ENCODE measurements around the gene TRAT1. TPM values are rescaled to one million over a fixed set of nuclear protein-coding genes. Genes with fewer than 3 reads are reported as not detected.
"Not testable (repeated sequence)": the region's sequence is repeated elsewhere in the genome, so short reads cannot be mapped to it uniquely, and the experiment has no call there.

The TRAT1 gene
- total RNA-seq, 1 experiment from 2014 or later, result not detected

GRCh38 chr3:108818404-108818803, 4.2 kb upstream of the TRAT1 start:
- no peaks in the 10 kb centered on the region for H4K20me1 ChIP-seq (ENCODE audit: insufficient read depth, low read depth, low read length)
- H3K4me1 ChIP-seq (ENCODE audit: low read length), result no peaks in the 10 kb centered on the region
- H3K36me3 ChIP-seq (ENCODE audit: insufficient read depth, low read length), result no peaks in the 10 kb centered on the region
- H2AFZ ChIP-seq (ENCODE audit: low read length), result no peak overlapping the region
- H3K4me3 ChIP-seq (ENCODE audit: low read length), result no peak overlapping the region
- H3K9me3 ChIP-seq (ENCODE audit: low read length), result no peaks in the 10 kb centered on the region
- no peaks in the 10 kb centered on the region for H3K9me2 ChIP-seq (replicated peaks; ENCODE audit: insufficient read depth, low read length)
- no peak overlapping the region for H3K4me2 ChIP-seq (ENCODE audit: low read depth, low read length, poor library complexity, severe bottlenecking)
- DNase-seq, result peak; percentile 76
- no peaks in the 10 kb centered on the region for H3K79me2 ChIP-seq (ENCODE audit: low read length)
- no peak overlapping the region for H3K9ac ChIP-seq (ENCODE audit: low read length)
- no peak overlapping the region for H3K27ac ChIP-seq (ENCODE audit: low read length)
- H3K27me3 ChIP-seq (ENCODE audit: low read length), result no peaks in the 10 kb centered on the region

GRCh38 chr3:108820586-108820985, 2.0 kb upstream of the TRAT1 start:
- no peak overlapping the region for H2AFZ ChIP-seq (ENCODE audit: low read length)
- no peak for DNase-seq
- no peak overlapping the region for H3K4me3 ChIP-seq (ENCODE audit: low read length)
- H3K9me2 ChIP-seq (replicated peaks; ENCODE audit: insufficient read depth, low read length), result no peaks in the 10 kb centered on the region
- H3K36me3 ChIP-seq (ENCODE audit: insufficient read depth, low read length), result no peaks in the 10 kb centered on the region
- H3K79me2 ChIP-seq (ENCODE audit: low read length), result no peaks in the 10 kb centered on the region
- H3K27me3 ChIP-seq (ENCODE audit: low read length), result no peaks in the 10 kb centered on the region
- no peaks in the 10 kb centered on the region for H3K9me3 ChIP-seq (ENCODE audit: low read length)
- no peak overlapping the region for H3K27ac ChIP-seq (ENCODE audit: low read length)
- no peak overlapping the region for H3K9ac ChIP-seq (ENCODE audit: low read length)
- no peaks in the 10 kb centered on the region for H4K20me1 ChIP-seq (ENCODE audit: insufficient read depth, low read depth, low read length)
- no peaks in the 10 kb centered on the region for H3K4me1 ChIP-seq (ENCODE audit: low read length)
- no peak overlapping the region for H3K4me2 ChIP-seq (ENCODE audit: low read depth, low read length, poor library complexity, severe bottlenecking)

GRCh38 chr3:108823227-108823626, 641 bp downstream of the TRAT1 start:
- H3K4me3 ChIP-seq (ENCODE audit: low read length), result no peak overlapping the region
- no peaks in the 10 kb centered on the region for H3K36me3 ChIP-seq (ENCODE audit: insufficient read depth, low read length)
- no peak overlapping the region for H3K27ac ChIP-seq (ENCODE audit: low read length)
- H3K79me2 ChIP-seq (ENCODE audit: low read length), result no peaks in the 10 kb centered on the region
- H3K9ac ChIP-seq (ENCODE audit: low read length), result no peak overlapping the region
- no peak overlapping the region for H3K4me2 ChIP-seq (ENCODE audit: low read depth, low read length, poor library complexity, severe bottlenecking)
- no peaks in the 10 kb centered on the region for H3K9me3 ChIP-seq (ENCODE audit: low read length)
- no peaks in the 10 kb centered on the region for H4K20me1 ChIP-seq (ENCODE audit: insufficient read depth, low read depth, low read length)
- H3K4me1 ChIP-seq (ENCODE audit: low read length), result no peaks in the 10 kb centered on the region
- DNase-seq, result no peak
- no peaks in the 10 kb centered on the region for H3K27me3 ChIP-seq (ENCODE audit: low read length)
- H2AFZ ChIP-seq (ENCODE audit: low read length), result no peak overlapping the region
- H3K9me2 ChIP-seq (replicated peaks; ENCODE audit: insufficient read depth, low read length), result no peaks in the 10 kb centered on the region

- H3K36me3 ChIP-seq (ENCODE audit: insufficient read depth, low read length), result not testable (repeated sequence)
These were observed 1.2 kb downstream of the TRAT1 start for GRCh38 chr3:108823803-108824202.

GRCh38 chr3:108826309-108827187, 4.0 kb downstream of the TRAT1 start:
- Histone ChIP-seq H3K79me2 (ENCODE audit: low read length) (no peaks in the 10 kb centered on the region), H3K9ac (ENCODE audit: low read length) (no peak overlapping the region), H3K4me2 (ENCODE audit: low read depth, low read length, poor library complexity, severe bottlenecking) (no peak overlapping the region), H3K27me3 (ENCODE audit: low read length) (no peaks in the 10 kb centered on the region), H3K9me2 (replicated peaks; ENCODE audit: insufficient read depth, low read length) (no peaks in the 10 kb centered on the region), H4K20me1 (ENCODE audit: insufficient read depth, low read depth, low read length) (no peaks in the 10 kb centered on the region), H3K36me3 (ENCODE audit: insufficient read depth, low read length) (no peaks in the 10 kb centered on the region), H3K9me3 (ENCODE audit: low read length) (no peaks in the 10 kb centered on the region), H3K4me1 (ENCODE audit: low read length) (no peaks in the 10 kb centered on the region), H2AFZ (ENCODE audit: low read length) (no peak overlapping the region), H3K27ac (ENCODE audit: low read length) (no peak overlapping the region), H3K4me3 (ENCODE audit: low read length) (no peak overlapping the region)
- DNase-seq, result no peak

More at GRCh38 chr3:108823803-108824202, 1.2 kb downstream of the TRAT1 start:
- not testable (repeated sequence) for H3K27ac ChIP-seq (ENCODE audit: low read length); H3K9ac ChIP-seq (ENCODE audit: low read length); H3K79me2 ChIP-seq (ENCODE audit: low read length); DNase-seq; H3K9me3 ChIP-seq (ENCODE audit: low read length); H3K4me2 ChIP-seq (ENCODE audit: low read depth, low read length, poor library complexity, severe bottlenecking); H2AFZ ChIP-seq (ENCODE audit: low read length); H3K4me1 ChIP-seq (ENCODE audit: low read length); H4K20me1 ChIP-seq (ENCODE audit: insufficient read depth, low read depth, low read length); H3K4me3 ChIP-seq (ENCODE audit: low read length); H3K27me3 ChIP-seq (ENCODE audit: low read length); H3K9me2 ChIP-seq (replicated peaks; ENCODE audit: insufficient read depth, low read length)

GRCh38 chr3:108830381-108830780, 7.8 kb downstream of the TRAT1 start:
- no peaks in the 10 kb centered on the region for H3K4me1 ChIP-seq (ENCODE audit: low read length)
- no peaks in the 10 kb centered on the region for H3K9me3 ChIP-seq (ENCODE audit: low read length)
- no peaks in the 10 kb centered on the region for H3K9me2 ChIP-seq (replicated peaks; ENCODE audit: insufficient read depth, low read length)
- no peak overlapping the region for H3K4me3 ChIP-seq (ENCODE audit: low read length)
- H3K79me2 ChIP-seq (ENCODE audit: low read length), result no peaks in the 10 kb centered on the region
- DNase-seq, result no peak
- no peak overlapping the region for H3K4me2 ChIP-seq (ENCODE audit: low read depth, low read length, poor library complexity, severe bottlenecking)
- no peaks in the 10 kb centered on the region for H4K20me1 ChIP-seq (ENCODE audit: insufficient read depth, low read depth, low read length)
- no peak overlapping the region for H3K9ac ChIP-seq (ENCODE audit: low read length)
- H3K27me3 ChIP-seq (ENCODE audit: low read length), result no peaks in the 10 kb centered on the region
- H2AFZ ChIP-seq (ENCODE audit: low read length), result no peak overlapping the region
- H3K36me3 ChIP-seq (ENCODE audit: insufficient read depth, low read length), result no peaks in the 10 kb centered on the region
- no peak overlapping the region for H3K27ac ChIP-seq (ENCODE audit: low read length)

- H2AFZ ChIP-seq (ENCODE audit: low read length), result no peak overlapping the region
- no peaks in the 10 kb centered on the region for H3K27me3 ChIP-seq (ENCODE audit: low read length)
These were observed 8.5 kb downstream of the TRAT1 start for GRCh38 chr3:108830991-108831614.

GRCh38 chr3:108833611-108834010, 11.0 kb downstream of the TRAT1 start:
- Histone ChIP-seq H4K20me1 (ENCODE audit: insufficient read depth, low read depth, low read length) (no peaks in the 10 kb centered on the region), H3K79me2 (ENCODE audit: low read length) (no peaks in the 10 kb centered on the region), H3K4me1 (ENCODE audit: low read length) (no peaks in the 10 kb centered on the region), H3K4me2 (ENCODE audit: low read depth, low read length, poor library complexity, severe bottlenecking) (no peak overlapping the region), H3K27ac (ENCODE audit: low read length) (no peak overlapping the region), H3K36me3 (ENCODE audit: insufficient read depth, low read length) (no peaks in the 10 kb centered on the region), H2AFZ (ENCODE audit: low read length) (no peak overlapping the region), H3K4me3 (ENCODE audit: low read length) (no peak overlapping the region), H3K9me2 (replicated peaks; ENCODE audit: insufficient read depth, low read length) (no peaks in the 10 kb centered on the region), H3K9ac (ENCODE audit: low read length) (no peak overlapping the region), H3K9me3 (ENCODE audit: low read length) (no peaks in the 10 kb centered on the region), H3K27me3 (ENCODE audit: low read length) (no peaks in the 10 kb centered on the region)
- DNase-seq, result no peak

More at GRCh38 chr3:108830991-108831614, 8.5 kb downstream of the TRAT1 start:
- Histone ChIP-seq H3K4me1 (ENCODE audit: low read length) (no peaks in the 10 kb centered on the region), H3K9me2 (replicated peaks; ENCODE audit: insufficient read depth, low read length) (no peaks in the 10 kb centered on the region), H3K27ac (ENCODE audit: low read length) (no peak overlapping the region), H4K20me1 (ENCODE audit: insufficient read depth, low read depth, low read length) (no peaks in the 10 kb centered on the region), H3K4me3 (ENCODE audit: low read length) (no peak overlapping the region), H3K9me3 (ENCODE audit: low read length) (no peaks in the 10 kb centered on the region), H3K79me2 (ENCODE audit: low read length) (no peaks in the 10 kb centered on the region), H3K9ac (ENCODE audit: low read length) (no peak overlapping the region), H3K4me2 (ENCODE audit: low read depth, low read length, poor library complexity, severe bottlenecking) (no peak overlapping the region), H3K36me3 (ENCODE audit: insufficient read depth, low read length) (no peaks in the 10 kb centered on the region)
- DNase-seq, result no peak

All from Karpas-422 (cell line).